HepG2 (cell line): Measurements from ENCODE around the gene NIT2.

Source experiments
- MEIS2 ChIP-seq: sonication (generic); formaldehyde crosslinking; IDR thresholded peaks from 2 replicates; pipeline ENCODE4 v1.9.0; 2021; ENCODE audit warnings: mild to moderate bottlenecking, missing genetic modification reagents
- SNRNP70 ChIP-seq: fragments of 200-400 bp; formaldehyde crosslinking; IDR thresholded peaks from 2 replicates; pipeline ENCODE4 v1.6.1; 2017; ENCODE audit warnings: mild to moderate bottlenecking, low read depth, low read length, moderate library complexity
- SRSF1 ChIP-seq: fragments of 200-400 bp; formaldehyde crosslinking; optimal IDR thresholded peaks from 2 replicates; pipeline ENCODE3; 2017; ENCODE audit warnings: mild to moderate bottlenecking, low read depth, low read length, moderate library complexity
- ZMYM3 ChIP-seq: sonication (generic); formaldehyde crosslinking; IDR thresholded peaks from 2 replicates; pipeline ENCODE4 v1.5.1; 2020; ENCODE audit warnings: mild to moderate bottlenecking, missing genetic modification reagents
- ZNF224 ChIP-seq: sonication (generic); formaldehyde crosslinking; IDR thresholded peaks from 2 replicates; pipeline ENCODE4 v1.5.0; 2020; ENCODE audit warnings: mild to moderate bottlenecking, missing genetic modification reagents
- ZNF24 ChIP-seq: fragments of 450-650 bp; IDR thresholded peaks from 2 replicates; pipeline ENCODE4 v1.6.1; 2017; ENCODE audit warnings: antibody characterized with exemption, mild to moderate bottlenecking

DNA sequence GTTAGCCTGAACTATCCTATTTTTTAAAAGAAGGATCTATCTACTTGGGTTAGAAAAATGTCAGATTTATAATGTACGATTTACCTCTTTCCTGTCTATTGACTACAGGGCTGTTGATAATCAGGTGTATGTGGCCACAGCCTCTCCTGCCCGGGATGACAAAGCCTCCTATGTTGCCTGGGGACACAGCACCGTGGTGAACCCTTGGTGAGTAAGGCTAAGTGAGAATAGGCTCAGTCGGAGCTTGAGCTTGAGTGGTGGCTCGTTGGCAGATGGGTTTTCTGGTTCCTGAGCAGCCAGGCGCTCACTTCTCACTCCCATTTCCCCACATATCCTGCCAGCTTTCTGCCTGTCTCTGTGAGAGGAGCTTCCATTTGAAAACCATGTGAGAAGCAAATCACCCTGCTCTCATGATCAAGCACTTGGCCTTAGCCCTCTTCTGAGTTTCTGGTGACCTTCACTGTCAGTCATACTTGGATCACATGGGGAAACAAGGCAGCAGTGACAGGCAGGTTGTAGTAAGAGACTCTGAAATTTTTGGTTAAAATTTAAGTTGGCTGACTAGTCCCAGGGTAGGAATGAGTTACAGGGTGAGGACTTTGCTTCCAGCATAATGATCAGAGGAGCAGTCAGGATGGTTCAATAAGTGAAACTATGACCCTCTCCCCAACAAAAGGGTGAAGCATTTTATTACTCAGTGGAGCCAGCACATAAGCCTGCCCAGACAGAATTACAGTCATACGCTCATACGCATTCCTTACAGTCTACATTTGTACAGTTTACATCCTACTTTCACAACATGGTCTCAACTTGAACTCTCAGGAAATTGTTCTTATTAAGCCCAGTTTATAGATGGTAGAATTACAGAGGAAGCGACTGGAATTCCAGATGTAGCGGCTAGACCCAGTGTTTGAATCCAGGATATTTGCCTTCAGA, 18.0 kb downstream of the NIT2 start:
- TF ChIP-seq SRSF1: no peak
- peak; percentile 77; the same call in 1 of the 2 replicates for TF ChIP-seq MEIS2 (CRISPR knock-in tag)
- no peak for TF ChIP-seq ZNF224 (CRISPR knock-in tag)
- TF ChIP-seq ZMYM3 (CRISPR knock-in tag): no peak
- no peak for TF ChIP-seq ZNF24
- no peak for TF ChIP-seq SNRNP70
